ENCODE measurements around the gene TBC1D22A. TPM values are rescaled to one million over a fixed set of nuclear protein-coding genes. Genes with fewer than 3 reads are reported as not detected.

TBC1D22A gene
- total and polyA plus RNA-seq, 10 of the 15 experiments (the other 5 are each of a cell fraction or from before 2014, with no cell fraction given) = 0.63 to 44.7 (median 27.4) TPM

- TF ChIP-seq PBX3 (IDR thresholded peaks at IDR 0.05; ENCODE audit: insufficient replicate concordance, low read depth, low read length) (no peak), NFYA (IDR thresholded peaks at IDR 0.05; ENCODE audit: borderline replicate concordance, low read depth, low read length) (no peak), CHD1 (IDR thresholded peaks at IDR 0.05; ENCODE audit: low read depth, low read length) (no peak), E4F1 (IDR thresholded peaks at IDR 0.05; ENCODE audit: borderline replicate concordance, partially characterized antibody) (no peak), MEF2B (IDR thresholded peaks at IDR 0.05; ENCODE audit: partially characterized antibody, poor library complexity, severe bottlenecking) (no peak), MEF2A (IDR thresholded peaks at IDR 0.05; ENCODE audit: insufficient read depth, low read depth, low read length) (no peak), CBX5 (IDR thresholded peaks at IDR 0.05; ENCODE audit: low read depth) (no peak), CREM (IDR thresholded peaks at IDR 0.05; ENCODE audit: low read depth) (no peak)
Observed at GRCh38 chr22:46801826-46802607, 39.6 kb downstream of the TBC1D22A start (continued).

All from GM12878 (cell line).